HG02610 (cell line): ENCODE data around the gene DCAF10.
"Not testable (repeated sequence)": the region's sequence is repeated elsewhere in the genome, so short reads cannot be mapped to it uniquely, and the experiment has no call there.

ENCODE experiments used
- ATAC-seq: cut with Tn5 transposase; IDR thresholded peaks from one replicate; pipeline ENCODE4 v1.9.1; 2021; ENCODE audit warnings: mild to moderate bottlenecking, moderate library complexity; ENCODE audit not compliant: unreplicated experiment

Gene DCAF10

DNA sequence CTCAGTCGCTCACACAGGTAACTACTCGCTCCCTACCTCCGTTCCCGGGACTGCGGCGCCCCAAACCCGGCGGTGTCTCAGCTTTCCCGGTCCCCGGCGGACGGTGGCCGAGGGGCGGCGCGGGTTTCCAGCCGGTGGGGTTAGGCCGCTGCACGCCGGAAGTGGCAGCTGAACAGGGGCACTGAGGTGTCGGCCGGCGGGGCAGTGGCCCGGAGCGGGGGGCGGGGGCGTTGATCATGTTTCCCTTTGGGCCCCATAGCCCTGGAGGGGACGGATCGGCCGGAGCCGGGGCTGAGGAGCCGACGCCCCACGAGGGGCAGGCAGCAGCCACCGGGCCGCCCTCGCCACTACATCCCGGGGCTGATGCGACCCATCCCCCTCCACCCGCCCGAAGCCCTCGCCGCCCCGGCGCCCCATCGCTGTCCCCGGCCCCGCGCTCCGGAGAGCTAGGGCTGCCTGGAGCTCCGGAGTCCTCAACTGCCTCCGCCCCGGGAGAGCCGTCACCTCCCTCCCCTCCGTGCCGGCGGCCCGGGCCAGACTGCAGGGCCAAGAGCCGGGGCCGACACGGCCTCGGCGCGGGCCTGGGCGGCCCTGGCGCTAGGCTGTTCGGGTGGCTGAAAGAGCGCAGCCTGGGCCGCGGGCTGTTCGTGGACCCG is at the start of gene DCAF10:
Gene DCAF10, plus strand, starts transcription at position 167 of the 656 bp plus-strand sequence. Its CDS starts 70 bp downstream, at position 237.
- peak; percentile 64 for ATAC-seq

DNA sequence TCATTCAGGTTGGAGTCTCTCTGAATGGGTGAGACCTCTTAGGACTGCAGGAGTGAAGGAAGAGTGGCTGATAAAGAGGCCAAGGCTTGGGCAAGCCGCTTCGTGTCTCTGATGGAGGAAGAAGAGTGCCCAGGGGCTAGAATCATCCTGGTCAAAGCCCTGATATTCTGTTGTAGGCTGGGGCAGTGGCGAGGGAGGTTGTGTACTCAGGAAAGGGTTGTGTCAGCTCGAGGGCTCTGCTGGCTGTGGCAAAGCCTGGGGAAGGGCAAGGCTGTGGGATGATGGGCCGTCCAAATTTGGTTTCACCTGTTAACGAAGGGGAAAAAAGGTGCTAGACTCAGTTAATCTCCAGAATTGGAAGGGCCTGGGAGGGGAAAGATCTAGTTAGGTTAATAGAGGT is 49.4 kb upstream of the DCAF10 start:
- no peak for ATAC-seq

DNA sequence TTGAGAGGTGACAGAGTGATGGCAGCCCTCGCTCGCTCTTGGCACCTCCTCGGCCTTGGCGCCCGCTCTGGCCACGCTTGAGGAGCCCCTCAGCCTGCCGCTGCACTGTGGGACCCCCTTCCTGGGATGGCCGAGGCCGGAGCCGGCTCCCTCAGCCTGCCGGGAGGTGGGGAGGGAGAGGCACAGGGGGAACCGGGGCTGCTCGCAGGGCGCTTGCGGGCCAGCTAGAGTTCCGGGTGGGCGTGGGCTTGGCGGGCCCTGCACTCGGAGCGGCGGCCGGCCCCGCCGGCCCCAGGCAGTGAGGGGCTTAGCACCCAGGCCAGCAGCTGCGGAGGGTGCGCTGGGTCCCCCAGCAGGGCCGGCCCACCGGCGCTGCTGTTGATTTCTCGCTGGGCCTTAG is 48.9 kb upstream of the DCAF10 start:
- not testable (repeated sequence) for ATAC-seq

GRCh38 chr9:37752112-37752511 is 48.5 kb upstream of the DCAF10 start:
- ATAC-seq = not testable (repeated sequence)

DNA sequence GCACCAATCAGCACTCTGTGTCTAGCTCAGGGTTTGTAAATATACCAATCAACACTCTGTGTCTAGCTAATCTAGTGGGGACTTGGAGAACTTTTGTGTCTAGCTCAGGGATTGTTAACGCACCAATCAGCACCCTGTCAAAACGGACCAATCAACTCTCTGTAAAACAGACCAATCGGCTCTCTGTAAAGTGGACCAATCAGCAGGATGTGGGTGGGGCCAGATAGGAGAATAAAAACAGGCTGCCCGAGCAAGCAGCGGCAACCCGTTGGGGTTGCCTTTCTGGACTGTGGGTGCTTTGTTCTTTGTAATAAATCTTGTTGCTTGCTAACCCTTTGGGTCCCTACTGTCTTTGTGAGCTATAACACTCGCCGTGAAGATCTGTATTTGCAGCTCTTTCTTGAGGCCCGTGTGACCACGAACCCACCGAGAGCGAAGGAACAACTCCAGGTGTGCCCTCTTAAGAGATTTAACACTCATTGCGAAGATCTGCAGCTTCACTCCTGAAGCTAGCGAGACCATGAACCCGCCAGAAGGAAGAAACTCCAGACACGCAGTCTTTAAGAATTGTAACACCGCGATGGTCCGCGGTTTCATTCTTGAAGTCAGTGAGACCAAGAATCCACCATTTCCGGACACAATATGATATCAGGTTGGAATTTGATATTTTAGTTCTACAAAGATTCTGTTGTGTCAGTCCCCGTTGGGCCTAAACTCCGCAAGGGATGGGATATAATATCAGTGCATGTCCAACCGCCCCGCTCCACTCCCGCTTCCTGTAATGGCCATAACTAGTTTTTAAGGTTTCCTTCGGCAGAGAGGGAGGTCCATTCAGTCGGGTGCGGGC is 47.7 kb upstream of the DCAF10 start:
- no peak for ATAC-seq

GRCh38 chr9:37753489-37754190 is 47.0 kb upstream of the DCAF10 start, which contains the start of gene TRMT10B:
Gene TRMT10B, plus strand, starts transcription at chr9:37753805. Its CDS starts 8,127 bp downstream, at chr9:37761932.
- ATAC-seq = peak; percentile 90

GRCh38 chr9:37758747-37759146 is 41.9 kb upstream of the DCAF10 start:
- ATAC-seq = no peak

DNA sequence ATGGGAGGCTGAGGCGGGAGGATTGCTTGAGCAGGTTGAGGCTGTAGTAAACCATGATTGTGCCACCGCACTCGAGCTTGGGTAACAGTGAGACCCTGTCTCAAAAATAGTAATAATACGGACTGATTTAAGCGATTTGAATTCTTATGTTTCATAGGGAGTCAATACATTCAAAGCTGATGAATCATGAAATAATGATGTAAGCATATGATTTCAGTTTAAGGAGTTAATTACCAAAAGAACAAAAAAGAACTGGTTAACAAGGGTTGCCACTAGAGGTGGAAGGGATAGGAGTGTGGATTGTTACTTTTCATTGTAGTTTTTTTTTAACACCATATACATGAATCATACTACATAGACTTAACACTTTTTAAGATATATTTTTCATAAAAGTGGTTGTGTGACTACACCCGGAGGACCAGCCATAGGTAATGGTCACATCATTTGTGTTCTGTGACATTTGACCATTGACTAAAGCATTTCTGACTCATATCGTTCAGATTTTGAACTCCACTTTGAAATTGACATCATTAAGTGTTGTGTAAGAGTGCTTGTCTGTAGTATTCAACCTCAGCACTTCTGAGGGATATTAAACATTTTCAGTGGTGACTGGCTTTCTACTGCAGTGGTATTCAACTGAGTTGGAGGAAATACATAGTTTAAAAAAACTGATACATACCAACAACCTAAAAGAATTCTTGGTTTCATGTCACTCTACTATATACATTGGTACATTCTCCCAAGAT is 40.0 kb upstream of the DCAF10 start:
- ATAC-seq = no peak

- ATAC-seq = no peak
These were observed 39.1 kb upstream of the DCAF10 start for GRCh38 chr9:37761511-37761910.

- not testable (repeated sequence) for ATAC-seq
These were observed 35.3 kb upstream of the DCAF10 start for GRCh38 chr9:37765263-37765662.

- no peak for ATAC-seq
These were observed 31.3 kb upstream of the DCAF10 start for GRCh38 chr9:37769306-37769705.

GRCh38 chr9:37769995-37770394 is 30.6 kb upstream of the DCAF10 start:
- ATAC-seq = no peak

- no peak for ATAC-seq
These were observed 25.2 kb upstream of the DCAF10 start for GRCh38 chr9:37775216-37775919.

- ATAC-seq = no peak
These were observed 24.3 kb upstream of the DCAF10 start for GRCh38 chr9:37776328-37776727.

DNA sequence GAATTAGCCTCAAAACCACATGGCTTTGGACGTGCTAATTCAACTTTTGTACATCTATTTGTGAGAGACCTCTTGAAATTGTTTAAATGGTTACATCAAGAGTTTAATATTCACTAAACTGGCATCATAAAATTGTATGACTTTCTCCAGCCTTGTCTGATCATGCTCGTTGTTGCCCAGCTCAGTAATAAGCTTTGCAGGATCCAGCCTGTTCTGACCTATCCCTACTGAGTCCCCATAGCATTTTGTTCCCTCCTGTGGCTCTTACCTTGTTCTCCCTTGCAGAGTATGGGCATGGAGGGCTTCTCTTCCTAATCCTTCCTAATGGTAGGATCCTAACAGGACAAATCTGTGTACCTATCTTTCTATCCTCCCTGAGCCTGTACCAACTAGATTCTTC is 22.1 kb upstream of the DCAF10 start:
- no peak for ATAC-seq

- no peak for ATAC-seq
These were observed 16.3 kb upstream of the DCAF10 start for GRCh38 chr9:37784291-37784615.

DNA sequence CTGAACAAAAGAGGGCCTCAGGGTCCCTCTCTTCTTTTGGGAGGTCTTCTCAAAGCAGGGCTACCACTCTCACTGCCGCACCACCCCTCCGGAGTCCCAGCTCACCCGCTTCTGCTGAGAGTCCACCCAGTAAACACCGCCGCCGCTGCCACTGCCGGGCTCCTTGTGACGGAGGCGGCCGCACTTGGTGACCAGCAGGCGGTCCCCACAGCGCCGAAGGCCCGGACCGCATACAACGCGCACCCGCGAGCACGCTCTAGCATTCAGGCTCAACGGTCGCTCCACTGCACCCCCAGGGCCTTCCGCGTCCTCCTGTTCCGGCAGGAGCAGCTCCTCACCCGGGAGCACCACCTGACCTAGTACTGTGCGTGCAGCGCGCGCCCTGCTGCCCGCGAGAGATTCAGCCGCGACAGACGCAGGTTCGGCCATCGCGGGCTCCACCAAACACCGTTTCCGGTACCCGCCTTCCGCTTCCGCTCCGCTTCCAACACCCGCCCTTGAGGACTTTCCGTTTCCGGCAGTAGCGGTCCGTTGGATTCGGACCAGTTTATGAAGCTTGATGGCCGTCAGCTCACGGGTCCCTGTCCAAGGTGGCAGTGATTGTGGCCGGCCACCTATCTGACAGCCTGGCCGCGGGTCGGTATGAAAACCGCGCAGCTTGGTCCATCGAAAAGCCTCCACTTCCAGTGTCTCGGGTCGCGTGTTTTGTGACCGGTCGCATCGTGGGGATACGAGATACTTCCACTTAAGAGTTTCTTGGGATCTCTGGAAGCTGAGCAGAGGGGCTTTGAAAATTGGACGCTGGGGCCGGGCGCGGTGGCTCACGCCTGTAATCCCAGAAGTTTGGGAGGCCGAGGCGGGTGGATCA is 15.7 kb upstream of the DCAF10 start, which contains the start of gene EXOSC3:
Gene EXOSC3, minus strand, starts transcription at position 449 of the 868 bp plus-strand sequence. Its CDS starts 20 bp downstream, at position 429.
- ATAC-seq = peak; percentile 94

GRCh38 chr9:37787059-37787458 is 13.5 kb upstream of the DCAF10 start:
- ATAC-seq = no peak

GRCh38 chr9:37788332-37788731 is 12.3 kb upstream of the DCAF10 start:
- no peak for ATAC-seq
